Heart left ventricle (tissue), 13 donors: ENCODE results near the gene ARHGAP10.

Experiments
- CTCF ChIP-seq, 12 donors: fragments of 200-600 bp; sonication (generic) in 4 of 12; IDR thresholded peaks; one replicate each; pipeline versions ENCODE4 v1.5.0 to v1.8.0; 2018 to 2022; ENCODE audit warnings: antibody characterized with exemption in 12 of 12, mild to moderate bottlenecking in 5 of 12
- POLR2A ChIP-seq, 2 donors: fragments of 450-650 bp; IDR thresholded peaks; one replicate each; pipeline ENCODE4 v1.6.1; 2017; ENCODE audit warnings: antibody characterized with exemption in 2 of 2, mild to moderate bottlenecking in 2 of 2, moderate library complexity in 2 of 2
- donor health status: ischemic (EF 13 %, LVEDD 7.1; RV severe dilation, severe dysfunction).
- donor health status: DM: no; HTN: yes; CAD: no.
- donor health status: DM: no; HTN: no; CAD: no.
- donor health status: ischemic (EF 25% LVEDD 6.9; RV normal size, moderate dysfunction).
- donor health status: ischemic (EF 25% LVEDD 5.7; RV mildly dilated, moderate dysfunction).
- donor health status: ischemic (EF 35%, LVEDD 5.7; RV mildly dilated, moderate dysfunction).
- donor health status: nonischemic (EF 11% LVEDD 7.7; RV severe dilation, severe dysfunction).
- donor health status: DM: yes; HTN: yes; CAD: no.
- donor health status: PGD.
- donor health status: ischemic (EF 29% LVEDD 5.4; RV normal size, mild dysfunction).
- donor health status: nonischemic (EF 23%, LVEDD 6.1; RV moderate dilation, normal function).

DNA sequence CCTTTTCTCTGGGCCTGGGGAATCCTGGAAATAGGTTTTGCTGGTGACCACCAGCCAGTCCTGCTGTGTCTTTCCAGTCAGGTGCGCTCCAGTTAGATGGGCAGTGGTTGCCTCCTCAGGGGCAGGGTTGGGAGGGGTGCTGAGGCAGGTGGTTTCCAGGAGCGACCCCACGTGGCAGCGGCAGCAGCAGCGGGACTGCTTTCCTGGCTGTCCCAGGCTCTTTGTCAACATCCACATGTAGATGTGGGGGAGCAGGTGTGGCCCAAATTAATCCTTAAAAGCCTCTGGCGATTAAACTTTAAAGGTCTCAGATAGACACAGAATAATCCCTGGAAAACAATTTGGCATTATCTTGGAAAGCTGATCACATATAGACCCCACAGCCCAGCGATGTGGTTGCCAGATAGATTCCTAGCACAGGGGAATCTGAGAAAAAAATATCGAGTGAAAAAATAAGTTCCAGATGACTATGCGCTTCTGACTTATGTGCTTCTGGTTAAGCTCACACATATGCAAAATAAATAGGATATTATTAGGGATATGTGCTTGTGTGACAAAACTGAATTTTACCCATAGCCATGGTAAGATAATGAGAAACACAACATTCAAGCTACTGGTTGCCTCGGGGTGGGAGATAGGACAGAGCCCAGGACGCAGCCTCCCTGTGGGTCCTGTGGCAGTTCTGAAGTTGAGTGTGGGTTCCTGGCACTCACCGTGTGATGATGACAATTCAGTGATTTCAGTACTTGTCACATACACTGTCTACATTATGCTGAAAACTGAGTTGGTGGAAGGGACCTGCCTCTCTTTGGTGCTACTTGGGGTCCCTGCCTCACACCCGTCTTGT, 336.4 kb downstream of the ARHGAP10 start:
- TF ChIP-seq CTCF (IDR thresholded peaks at IDR 0.05) (no peak), POLR2A (IDR thresholded peaks at IDR 0.05) (no peak)
